Erythroblast (primary cell): ENCODE measurements around the gene PLCXD3.

ENCODE experiments used
- GATA1 ChIP-seq: IDR thresholded peaks from 2 replicates; pipeline ENCODE4 v1.6.1; 2011; ENCODE audit warnings: low read depth, mild to moderate bottlenecking, control low read depth, low read length, moderate library complexity
- POLR2A ChIP-seq: IDR thresholded peaks from 2 replicates; pipeline ENCODE4 v1.6.1; 2011; ENCODE audit warnings: mild to moderate bottlenecking, low read length

DNA sequence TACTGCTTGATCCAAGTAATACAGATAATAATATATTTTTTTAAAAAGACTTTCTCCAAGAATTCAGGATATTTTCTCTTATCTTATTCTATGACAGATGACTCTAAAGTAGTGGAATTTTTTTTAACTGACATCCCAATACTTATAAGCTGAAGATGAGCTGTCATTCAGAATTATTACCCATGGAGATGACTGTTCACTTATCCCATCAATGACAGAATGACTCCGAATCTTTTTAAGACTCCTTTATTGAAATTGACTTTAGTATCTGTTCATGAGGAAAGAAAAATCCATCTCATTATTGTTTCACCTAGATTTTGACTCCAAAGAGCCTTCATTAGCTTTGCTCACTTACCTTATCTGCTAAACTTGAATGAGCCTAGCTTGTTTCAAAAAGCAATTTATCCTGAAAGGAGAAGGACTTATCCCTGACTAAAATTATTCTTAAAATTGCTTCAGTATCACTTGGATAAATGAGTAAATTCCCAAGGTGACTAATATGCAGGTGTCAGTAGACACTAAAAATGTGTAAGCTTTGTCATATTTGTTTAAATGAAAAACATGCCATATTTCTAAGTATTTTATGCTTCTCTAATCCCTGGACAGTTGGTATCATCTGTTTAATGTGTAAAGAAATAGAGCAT lies 146.9 kb downstream of the PLCXD3 start:
- TF ChIP-seq POLR2A (no peak), GATA1 (no peak)
